ENCODE results near the gene MAST2.

Gene MAST2

GRCh38 chr1:45913731-45914501 lies 110.5 kb downstream of the MAST2 start:
- H3F3A ChIP-seq (ENCODE audit: insufficient read depth, low read length) = no peaks in the 10 kb centered on the region
- no peaks in the 10 kb centered on the region for H3K4me1 ChIP-seq (ENCODE audit: low read length)
- H3K9me2 ChIP-seq (replicated peaks; ENCODE audit: insufficient read depth, low read length) = no peaks in the 10 kb centered on the region
- no peak overlapping the region for H3K9ac ChIP-seq (ENCODE audit: low read length)
- H3K9me3 ChIP-seq (replicated peaks; ENCODE audit: insufficient read depth, low read length) = no peaks in the 10 kb centered on the region
- no peaks in the 10 kb centered on the region for H3K27me3 ChIP-seq (replicated peaks; ENCODE audit: insufficient read depth, low read length)
- no peaks in the 10 kb centered on the region for H3K36me3 ChIP-seq (replicated peaks; ENCODE audit: insufficient read depth, low read length)
- no peak overlapping the region for H3K4me3 ChIP-seq (ENCODE audit: low read length)
- H2AFZ ChIP-seq (ENCODE audit: low read length) = no peak overlapping the region
- no peak overlapping the region for H3K27ac ChIP-seq (ENCODE audit: low read length)
- TF ChIP-seq EZH2phosphoT487 (IDR thresholded peaks at IDR 0.05; ENCODE audit: low read length) (no peak), EZH2 (optimal IDR thresholded peaks at IDR 0.05; ENCODE audit: low read depth, low read length) (no peak), CTCF (IDR thresholded peaks at IDR 0.05; ENCODE audit: low read length) (no peak)
- H3K4me2 ChIP-seq (ENCODE audit: low read depth, low read length) = no peak overlapping the region
- H4K20me1 ChIP-seq (ENCODE audit: insufficient read depth, low read length) = no peaks in the 10 kb centered on the region
- peaks cover 13% of the 10 kb centered on the region; the same call in 1 of the 2 replicates for H3K79me2 ChIP-seq (ENCODE audit: low read length)
- no peak for DNase-seq

- no peak overlapping the region for H3K27ac ChIP-seq (ENCODE audit: low read length)
- no peak for DNase-seq
- no peak overlapping the region for H2AFZ ChIP-seq (ENCODE audit: low read length)
- H3K4me2 ChIP-seq (ENCODE audit: low read depth, low read length) = no peak overlapping the region
- H3K36me3 ChIP-seq (replicated peaks; ENCODE audit: insufficient read depth, low read length) = no peaks in the 10 kb centered on the region
- 0 out of 2 replicates have a peak, but pooled peaks cover 12% of the 10 kb centered on the region for H3K79me2 ChIP-seq (ENCODE audit: low read length)
- H3F3A ChIP-seq (ENCODE audit: insufficient read depth, low read length) = no peaks in the 10 kb centered on the region
- no peaks in the 10 kb centered on the region for H3K27me3 ChIP-seq (replicated peaks; ENCODE audit: insufficient read depth, low read length)
- H4K20me1 ChIP-seq (ENCODE audit: insufficient read depth, low read length) = no peaks in the 10 kb centered on the region
- no peak for TF ChIP-seq CTCF (IDR thresholded peaks at IDR 0.05; ENCODE audit: low read length)
- no peak for TF ChIP-seq EZH2 (optimal IDR thresholded peaks at IDR 0.05; ENCODE audit: low read depth, low read length)
- TF ChIP-seq EZH2phosphoT487 (IDR thresholded peaks at IDR 0.05; ENCODE audit: low read length) = no peak
- no peaks in the 10 kb centered on the region for H3K9me2 ChIP-seq (replicated peaks; ENCODE audit: insufficient read depth, low read length)
- H3K9ac ChIP-seq (ENCODE audit: low read length) = no peak overlapping the region
- no peak overlapping the region for H3K4me3 ChIP-seq (ENCODE audit: low read length)
- no peaks in the 10 kb centered on the region for H3K9me3 ChIP-seq (replicated peaks; ENCODE audit: insufficient read depth, low read length)
- H3K4me1 ChIP-seq (ENCODE audit: low read length) = no peaks in the 10 kb centered on the region
These were observed 111.4 kb downstream of the MAST2 start for GRCh38 chr1:45914836-45915235.

- Histone ChIP-seq H3K27ac (ENCODE audit: low read length) (no peak overlapping the region), H3K9ac (ENCODE audit: low read length) (no peak overlapping the region), H3K36me3 (replicated peaks; ENCODE audit: insufficient read depth, low read length) (no peaks in the 10 kb centered on the region), H3K4me2 (ENCODE audit: low read depth, low read length) (no peak overlapping the region), H3K9me2 (replicated peaks; ENCODE audit: insufficient read depth, low read length) (no peaks in the 10 kb centered on the region), H3K4me1 (ENCODE audit: low read length) (peaks cover 24% of the 10 kb centered on the region), H3K4me3 (ENCODE audit: low read length) (no peak overlapping the region), H3K27me3 (replicated peaks; ENCODE audit: insufficient read depth, low read length) (no peaks in the 10 kb centered on the region), H3F3A (ENCODE audit: insufficient read depth, low read length) (peaks cover 19% of the 10 kb centered on the region), H2AFZ (ENCODE audit: low read length) (no peak overlapping the region), H4K20me1 (ENCODE audit: insufficient read depth, low read length) (no peaks in the 10 kb centered on the region), H3K9me3 (replicated peaks; ENCODE audit: insufficient read depth, low read length) (no peaks in the 10 kb centered on the region), H3K79me2 (ENCODE audit: low read length) (peaks cover 9% of the 10 kb centered on the region; the same call in 1 of the 2 replicates)
- TF ChIP-seq EZH2phosphoT487 (IDR thresholded peaks at IDR 0.05; ENCODE audit: low read length) (no peak), CTCF (IDR thresholded peaks at IDR 0.05; ENCODE audit: low read length) (no peak), EZH2 (optimal IDR thresholded peaks at IDR 0.05; ENCODE audit: low read depth, low read length) (no peak)
- no peak for DNase-seq
These were observed 119.0 kb downstream of the MAST2 start for GRCh38 chr1:45922374-45922773.
